Activated CD8-positive, alpha-beta memory T cell treated with anti-CD3 and anti-CD28 coated beads for 48 hours (primary cell): Measurements from ENCODE around the gene SGSM1.

Experiments
- DNase-seq, 3 experiments: peaks; one replicate each; pipeline ENCODE4 v3.0.0-alpha.2; 2020; ENCODE audit warnings: low read depth in 2 of 3, low spot score in 2 of 3

The SGSM1 gene

DNA sequence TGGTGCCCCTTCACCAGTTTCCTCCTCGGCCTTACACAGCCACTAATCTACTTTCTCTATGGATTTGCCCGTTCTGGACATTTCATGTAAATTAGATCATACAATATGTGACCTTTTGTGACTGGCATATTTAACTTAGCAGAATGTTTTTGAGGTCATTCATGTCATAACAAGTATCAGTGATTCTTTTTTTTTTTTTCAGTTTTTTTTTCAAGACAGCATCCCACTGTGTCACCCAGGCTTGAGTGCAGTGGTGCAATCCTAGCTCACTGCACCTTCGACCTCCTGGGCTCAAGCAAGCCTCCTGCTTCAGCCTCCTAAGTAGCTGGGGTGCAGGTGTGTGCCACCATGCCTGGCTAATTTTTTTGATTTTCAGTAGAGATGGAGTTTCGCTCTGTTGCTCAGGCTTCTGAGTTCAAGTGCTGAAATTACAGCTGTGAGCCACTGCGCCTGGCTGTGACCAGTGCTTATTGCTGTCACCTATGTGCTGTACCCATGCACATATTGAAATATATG is 169.2 kb downstream of the SGSM1 start:
- no peak for DNase-seq

DNA sequence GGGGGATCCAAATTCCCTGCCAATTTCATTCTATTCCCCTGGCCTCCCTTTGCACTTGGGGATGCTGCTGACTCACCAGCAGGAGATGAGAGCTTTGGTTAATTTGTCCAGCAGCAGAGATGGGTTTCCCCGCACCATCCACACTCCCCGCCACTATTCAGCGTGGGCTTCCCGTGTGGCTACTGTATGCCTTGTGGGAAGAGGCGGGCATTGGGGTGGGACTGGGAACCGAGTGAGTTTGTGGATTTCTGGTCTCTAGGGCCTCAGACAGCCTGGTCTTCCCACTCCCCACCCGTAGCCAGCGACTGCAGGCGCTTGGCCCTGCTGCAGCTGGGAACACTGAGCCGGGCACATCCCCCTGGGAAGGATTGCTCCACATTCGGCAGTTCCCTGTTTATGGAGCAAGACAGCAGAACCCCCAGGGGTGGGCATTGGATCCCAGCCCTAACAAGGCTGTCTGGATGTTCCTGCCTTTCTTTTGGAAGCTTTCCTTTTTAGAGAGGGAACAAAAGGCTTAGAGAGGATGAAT is 169.9 kb downstream of the SGSM1 start:
- no peak for DNase-seq

DNA sequence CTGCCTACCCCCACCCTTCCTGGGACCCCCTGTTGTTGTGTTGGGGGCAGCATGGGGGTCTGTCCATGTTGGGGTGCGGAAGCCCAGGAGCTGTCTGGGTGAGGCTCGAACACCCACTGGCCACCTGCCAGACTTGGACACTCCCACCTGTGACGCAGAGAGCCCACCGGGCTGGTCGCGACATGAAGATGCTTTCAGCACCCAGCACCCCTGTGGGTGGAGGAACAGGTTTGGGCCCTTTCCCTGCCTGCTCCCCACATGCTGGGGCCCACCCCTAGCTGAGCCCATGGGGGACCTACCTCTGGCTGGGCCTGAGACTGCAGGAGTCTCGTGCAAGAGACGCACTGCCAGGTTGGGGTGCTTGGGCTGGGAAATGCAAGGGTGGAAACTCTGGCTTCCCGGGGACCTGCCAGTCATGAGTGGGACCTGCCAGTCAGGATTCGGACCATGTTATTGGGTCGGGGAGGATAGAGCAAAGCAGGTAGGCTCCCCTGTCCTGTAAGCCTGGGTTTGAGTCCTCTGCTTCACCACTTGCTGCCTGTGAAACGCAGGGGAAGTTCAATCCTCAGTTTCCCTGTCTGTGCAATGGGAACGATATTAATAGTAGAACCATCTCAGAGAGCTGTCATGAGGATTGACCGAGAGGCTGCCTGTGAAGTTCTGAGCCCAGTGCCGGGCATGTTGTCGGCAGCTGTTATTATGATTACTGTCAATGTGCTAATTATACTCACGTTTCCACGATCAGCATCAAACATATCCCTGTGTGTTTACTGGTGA is 170.6 kb downstream of the SGSM1 start:
- DNase-seq, result no peak
